GM15510 (cell line): ENCODE results near the gene TMEM19.

Source experiments
- POLR2A ChIP-seq: IDR thresholded peaks from 3 replicates; pipeline ENCODE4 v1.6.1; 2011; ENCODE audit warnings: borderline replicate concordance; ENCODE audit not compliant: insufficient read length; ENCODE audit errors: extremely low read depth

The TMEM19 gene

GRCh38 chr12:71693126-71693525, 7.2 kb downstream of the TMEM19 start:
- no peak for TF ChIP-seq POLR2A

GRCh38 chr12:71694099-71694820, 8.4 kb downstream of the TMEM19 start:
- no peak for TF ChIP-seq POLR2A

- no peak for TF ChIP-seq POLR2A
Measured at GRCh38 chr12:71695782-71696181, 9.9 kb downstream of the TMEM19 start.

GRCh38 chr12:71702590-71702989, 16.7 kb downstream of the TMEM19 start:
- no peak for TF ChIP-seq POLR2A

- TF ChIP-seq POLR2A: no peak
Measured at GRCh38 chr12:71703206-71703605, 17.3 kb downstream of the TMEM19 start.

- no peak for TF ChIP-seq POLR2A
Measured at GRCh38 chr12:71704920-71705319, 19.0 kb downstream of the TMEM19 start.

- TF ChIP-seq POLR2A: no peak
Measured at GRCh38 chr12:71708658-71709057, 22.8 kb downstream of the TMEM19 start.

GRCh38 chr12:71710276-71711125, 24.6 kb downstream of the TMEM19 start:
- no peak for TF ChIP-seq POLR2A

- no peak for TF ChIP-seq POLR2A
Measured at GRCh38 chr12:71718611-71719010, 32.7 kb downstream of the TMEM19 start.

- TF ChIP-seq POLR2A: no peak
Measured at GRCh38 chr12:71719647-71720370, 33.9 kb downstream of the TMEM19 start.

- TF ChIP-seq POLR2A: no peak
Measured at GRCh38 chr12:71721783-71722505, 36.1 kb downstream of the TMEM19 start.

GRCh38 chr12:71725011-71725410, 39.1 kb downstream of the TMEM19 start:
- TF ChIP-seq POLR2A: no peak

- TF ChIP-seq POLR2A: no peak
Measured at GRCh38 chr12:71726548-71726947, 40.7 kb downstream of the TMEM19 start.

GRCh38 chr12:71727958-71728357, 42.1 kb downstream of the TMEM19 start:
- no peak for TF ChIP-seq POLR2A
